Osteoblast (primary cell): ENCODE data around the gene G3BP2. TPM values are rescaled to one million over a fixed set of nuclear protein-coding genes. Genes with fewer than 3 reads are reported as not detected.

Experiments used
- DNase-seq: peaks from one replicate; pipeline ENCODE4 v3.0.0; 2011; ENCODE audit warnings: low spot score, mixed read lengths; ENCODE audit not compliant: insufficient read length; ENCODE audit errors: missing footprints
- H2AFZ ChIP-seq: 2 replicates; pipeline ENCODE4 v1.6.0; 2011; ENCODE audit warnings: mild to moderate bottlenecking, low read length
- H3K27ac ChIP-seq: 2 replicates; pipeline ENCODE4 v1.5.1; 2011; ENCODE audit warnings: mild to moderate bottlenecking, low read depth, low read length, moderate library complexity
- H3K27me3 ChIP-seq: 2 replicates; pipeline ENCODE4 v1.6.0; 2012; ENCODE audit warnings: mild to moderate bottlenecking, control low read depth, inconsistent platforms, low read length, moderate library complexity; ENCODE audit not compliant: insufficient read depth
- H3K36me3 ChIP-seq: 2 replicates; pipeline ENCODE4 v1.5.1; 2011; ENCODE audit warnings: mild to moderate bottlenecking, low read length, control low read depth, moderate library complexity; ENCODE audit not compliant: insufficient read depth
- H3K4me1 ChIP-seq: 2 replicates; pipeline ENCODE4 v1.5.1; 2011; ENCODE audit warnings: mild to moderate bottlenecking, low read length, control low read depth, moderate library complexity; ENCODE audit not compliant: insufficient read depth
- H3K4me2 ChIP-seq: 2 replicates; pipeline ENCODE4 v1.6.0; 2011; ENCODE audit warnings: mild to moderate bottlenecking, low read length; ENCODE audit not compliant: insufficient read depth
- H3K4me3 ChIP-seq: fragments of 200-600 bp; sonication (generic); 3 replicates; pipeline ENCODE4 v1.5.1; 2012; ENCODE audit warnings: mild to moderate bottlenecking, low read length, inconsistent platforms; ENCODE audit not compliant: insufficient read depth
- H3K79me2 ChIP-seq: 2 replicates; pipeline ENCODE4 v1.6.0; 2012; ENCODE audit warnings: mild to moderate bottlenecking, low read length, control low read depth, inconsistent platforms; ENCODE audit not compliant: insufficient read depth
- H3K9me3 ChIP-seq: 2 replicates; pipeline ENCODE4 v1.5.1; 2011; ENCODE audit warnings: low read depth, low read length, control low read depth
- H4K20me1 ChIP-seq: 2 replicates; pipeline ENCODE4 v1.6.0; 2012; ENCODE audit warnings: mild to moderate bottlenecking, low read length, control low read depth; ENCODE audit not compliant: insufficient read depth
- CTCF ChIP-seq: IDR thresholded peaks from 2 replicates; pipeline ENCODE4 v1.5.1; 2011; ENCODE audit warnings: mild to moderate bottlenecking, low read depth, low read length, moderate library complexity; ENCODE audit errors: extremely low read depth
- total RNA-seq: library from RNA; depleted of rRNA; stranded (reverse); fragments of >200 nt; gene quantifications from 2 replicates; pipeline ENCODE4 v1.2.3, GENCODE V29; 2012

The G3BP2 gene
- total RNA-seq, 1 donor: 171 TPM

GRCh38 chr4:75715105-75715799, 42.0 kb upstream of the G3BP2 start:
- Histone ChIP-seq H3K4me3 (no peak overlapping the region), H3K9me3 (no peaks in the 10 kb centered on the region), H3K27ac (peak overlapping the region; percentile 31), H3K4me2 (peak overlapping the region; percentile 15), H3K27me3 (no peaks in the 10 kb centered on the region), H4K20me1 (no peaks in the 10 kb centered on the region), H2AFZ (peak overlapping the region; percentile 63), H3K36me3 (no peaks in the 10 kb centered on the region), H3K79me2 (no peaks in the 10 kb centered on the region), H3K4me1 (peaks cover 14% of the 10 kb centered on the region)
- TF ChIP-seq CTCF: no peak
- peak; percentile 45 for DNase-seq

GRCh38 chr4:75714704-75715103, 41.5 kb upstream of the G3BP2 start:
- H3K27me3 ChIP-seq: no peaks in the 10 kb centered on the region
- no peaks in the 10 kb centered on the region for H3K36me3 ChIP-seq
- no peaks in the 10 kb centered on the region for H3K79me2 ChIP-seq
- H3K4me1 ChIP-seq: peaks cover 14% of the 10 kb centered on the region
- no peak overlapping the region for H3K4me3 ChIP-seq
- no peak overlapping the region for H2AFZ ChIP-seq
- peak overlapping the region; percentile 31 for H3K27ac ChIP-seq
- no peaks in the 10 kb centered on the region for H4K20me1 ChIP-seq
- H3K4me2 ChIP-seq: peak overlapping the region; percentile 15
- no peak for TF ChIP-seq CTCF
- DNase-seq: peak; percentile 65
- no peaks in the 10 kb centered on the region for H3K9me3 ChIP-seq

- Histone ChIP-seq H3K27ac (no peak overlapping the region), H2AFZ (no peak overlapping the region), H3K36me3 (no peaks in the 10 kb centered on the region), H3K9me3 (no peaks in the 10 kb centered on the region), H4K20me1 (no peaks in the 10 kb centered on the region), H3K27me3 (no peaks in the 10 kb centered on the region), H3K79me2 (no peaks in the 10 kb centered on the region), H3K4me1 (peaks cover 14% of the 10 kb centered on the region), H3K4me3 (no peak overlapping the region), H3K4me2 (no peak overlapping the region)
- TF ChIP-seq CTCF: no peak
- DNase-seq: no peak
Measured at GRCh38 chr4:75714011-75714410, 40.8 kb upstream of the G3BP2 start.

- no peak overlapping the region for H3K4me2 ChIP-seq
- peaks cover 10% of the 10 kb centered on the region for H3K4me1 ChIP-seq
- H3K27me3 ChIP-seq: no peaks in the 10 kb centered on the region
- H2AFZ ChIP-seq: no peak overlapping the region
- no peak overlapping the region for H3K4me3 ChIP-seq
- DNase-seq: no peak
- H3K36me3 ChIP-seq: no peaks in the 10 kb centered on the region
- no peaks in the 10 kb centered on the region for H3K79me2 ChIP-seq
- no peaks in the 10 kb centered on the region for H4K20me1 ChIP-seq
- H3K27ac ChIP-seq: no peak overlapping the region
- H3K9me3 ChIP-seq: no peaks in the 10 kb centered on the region
- TF ChIP-seq CTCF: no peak
Measured at GRCh38 chr4:75710246-75710645, 37.0 kb upstream of the G3BP2 start.
